ENCODE measurements around the gene SULT2B1.

DNA sequence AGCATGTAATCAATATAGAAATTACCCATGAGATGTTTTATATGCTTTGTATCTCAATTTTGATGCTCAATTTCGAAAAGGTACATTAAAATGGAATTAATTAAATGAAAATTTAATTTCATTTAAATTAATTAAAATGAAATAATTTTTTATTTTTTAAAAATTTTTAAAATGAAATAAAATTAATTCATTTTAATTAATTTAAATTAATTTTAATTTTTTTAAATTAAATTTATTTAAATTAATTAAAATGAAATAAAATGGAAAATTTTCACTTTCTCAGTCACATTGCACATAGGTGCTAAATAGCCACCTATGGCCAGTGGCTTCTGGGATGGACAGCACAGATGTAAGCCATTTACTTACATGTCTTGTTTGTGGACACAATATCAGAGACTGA is 4.2 kb upstream of the SULT2B1 start:
- TF ChIP-seq, protein P1, sequence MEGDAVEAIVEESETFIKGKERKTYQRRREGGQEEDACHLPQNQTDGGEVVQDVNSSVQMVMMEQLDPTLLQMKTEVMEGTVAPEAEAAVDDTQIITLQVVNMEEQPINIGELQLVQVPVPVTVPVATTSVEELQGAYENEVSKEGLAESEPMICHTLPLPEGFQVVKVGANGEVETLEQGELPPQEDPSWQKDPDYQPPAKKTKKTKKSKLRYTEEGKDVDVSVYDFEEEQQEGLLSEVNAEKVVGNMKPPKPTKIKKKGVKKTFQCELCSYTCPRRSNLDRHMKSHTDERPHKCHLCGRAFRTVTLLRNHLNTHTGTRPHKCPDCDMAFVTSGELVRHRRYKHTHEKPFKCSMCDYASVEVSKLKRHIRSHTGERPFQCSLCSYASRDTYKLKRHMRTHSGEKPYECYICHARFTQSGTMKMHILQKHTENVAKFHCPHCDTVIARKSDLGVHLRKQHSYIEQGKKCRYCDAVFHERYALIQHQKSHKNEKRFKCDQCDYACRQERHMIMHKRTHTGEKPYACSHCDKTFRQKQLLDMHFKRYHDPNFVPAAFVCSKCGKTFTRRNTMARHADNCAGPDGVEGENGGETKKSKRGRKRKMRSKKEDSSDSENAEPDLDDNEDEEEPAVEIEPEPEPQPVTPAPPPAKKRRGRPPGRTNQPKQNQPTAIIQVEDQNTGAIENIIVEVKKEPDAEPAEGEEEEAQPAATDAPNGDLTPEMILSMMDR (IDR thresholded peaks at IDR 0.05; ENCODE audit: low read depth, low read length, missing input control): no peak
- no peak for TF ChIP-seq HNF4A (conservative IDR thresholded peaks at IDR 0.05)
- no peak for TF ChIP-seq ZBTB33 (IDR thresholded peaks at IDR 0.05)
- TF ChIP-seq RAD21 (IDR thresholded peaks at IDR 0.05): no peak
- TF ChIP-seq YY1 (IDR thresholded peaks at IDR 0.05): no peak
- TF ChIP-seq, protein P2, sequence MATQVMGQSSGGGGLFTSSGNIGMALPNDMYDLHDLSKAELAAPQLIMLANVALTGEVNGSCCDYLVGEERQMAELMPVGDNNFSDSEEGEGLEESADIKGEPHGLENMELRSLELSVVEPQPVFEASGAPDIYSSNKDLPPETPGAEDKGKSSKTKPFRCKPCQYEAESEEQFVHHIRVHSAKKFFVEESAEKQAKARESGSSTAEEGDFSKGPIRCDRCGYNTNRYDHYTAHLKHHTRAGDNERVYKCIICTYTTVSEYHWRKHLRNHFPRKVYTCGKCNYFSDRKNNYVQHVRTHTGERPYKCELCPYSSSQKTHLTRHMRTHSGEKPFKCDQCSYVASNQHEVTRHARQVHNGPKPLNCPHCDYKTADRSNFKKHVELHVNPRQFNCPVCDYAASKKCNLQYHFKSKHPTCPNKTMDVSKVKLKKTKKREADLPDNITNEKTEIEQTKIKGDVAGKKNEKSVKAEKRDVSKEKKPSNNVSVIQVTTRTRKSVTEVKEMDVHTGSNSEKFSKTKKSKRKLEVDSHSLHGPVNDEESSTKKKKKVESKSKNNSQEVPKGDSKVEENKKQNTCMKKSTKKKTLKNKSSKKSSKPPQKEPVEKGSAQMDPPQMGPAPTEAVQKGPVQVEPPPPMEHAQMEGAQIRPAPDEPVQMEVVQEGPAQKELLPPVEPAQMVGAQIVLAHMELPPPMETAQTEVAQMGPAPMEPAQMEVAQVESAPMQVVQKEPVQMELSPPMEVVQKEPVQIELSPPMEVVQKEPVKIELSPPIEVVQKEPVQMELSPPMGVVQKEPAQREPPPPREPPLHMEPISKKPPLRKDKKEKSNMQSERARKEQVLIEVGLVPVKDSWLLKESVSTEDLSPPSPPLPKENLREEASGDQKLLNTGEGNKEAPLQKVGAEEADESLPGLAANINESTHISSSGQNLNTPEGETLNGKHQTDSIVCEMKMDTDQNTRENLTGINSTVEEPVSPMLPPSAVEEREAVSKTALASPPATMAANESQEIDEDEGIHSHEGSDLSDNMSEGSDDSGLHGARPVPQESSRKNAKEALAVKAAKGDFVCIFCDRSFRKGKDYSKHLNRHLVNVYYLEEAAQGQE (IDR thresholded peaks at IDR 0.05): no peak
- TF ChIP-seq, protein P3, sequence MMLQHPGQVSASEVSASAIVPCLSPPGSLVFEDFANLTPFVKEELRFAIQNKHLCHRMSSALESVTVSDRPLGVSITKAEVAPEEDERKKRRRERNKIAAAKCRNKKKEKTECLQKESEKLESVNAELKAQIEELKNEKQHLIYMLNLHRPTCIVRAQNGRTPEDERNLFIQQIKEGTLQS (IDR thresholded peaks at IDR 0.05): no peak
- no peak for TF ChIP-seq TAF1 (conservative IDR thresholded peaks at IDR 0.05)
- no peak for TF ChIP-seq JUND (IDR thresholded peaks at IDR 0.05)
- no peak for TF ChIP-seq EGR1 (IDR thresholded peaks at IDR 0.05; ENCODE audit: low read depth in 2 of 2)

All from liver (tissue), 3 donors.